HG03571 (cell line): Measurements from ENCODE around the gene CUL4A.
"Not testable (repeated sequence)": the region's sequence is repeated elsewhere in the genome, so short reads cannot be mapped to it uniquely, and the experiment has no call there.

Experiments
- ATAC-seq: cut with Tn5 transposase; IDR thresholded peaks from one replicate; pipeline ENCODE4 v1.9.1; 2021; ENCODE audit not compliant: unreplicated experiment

The CUL4A gene

GRCh38 chr13:113233101-113233500 is 23.7 kb downstream of the CUL4A start:
- no peak for ATAC-seq

GRCh38 chr13:113238536-113238935 is 29.1 kb downstream of the CUL4A start:
- no peak for ATAC-seq

- ATAC-seq, result no peak
Measured at GRCh38 chr13:113239357-113239756, 29.9 kb downstream of the CUL4A start.

- ATAC-seq, result no peak
Measured at GRCh38 chr13:113239986-113240385, 30.6 kb downstream of the CUL4A start.

GRCh38 chr13:113241623-113242022 is 32.2 kb downstream of the CUL4A start:
- ATAC-seq, result not testable (repeated sequence)

- no peak for ATAC-seq
Measured at GRCh38 chr13:113243847-113244246, 34.4 kb downstream of the CUL4A start.

- ATAC-seq, result no peak
Measured at GRCh38 chr13:113245849-113246796, 36.7 kb downstream of the CUL4A start.

GRCh38 chr13:113252516-113253095 is 43.2 kb downstream of the CUL4A start:
- ATAC-seq, result no peak

GRCh38 chr13:113257908-113258307 is 48.5 kb downstream of the CUL4A start:
- not testable (repeated sequence) for ATAC-seq

GRCh38 chr13:113258321-113259054 is 49.1 kb downstream of the CUL4A start:
- no peak for ATAC-seq

GRCh38 chr13:113260996-113261395 is 51.6 kb downstream of the CUL4A start:
- ATAC-seq, result no peak

GRCh38 chr13:113263016-113263415 is 53.6 kb downstream of the CUL4A start:
- not testable (repeated sequence) for ATAC-seq

GRCh38 chr13:113267642-113268405 is 58.4 kb downstream of the CUL4A start:
- ATAC-seq, result no peak

- no peak for ATAC-seq
Measured at GRCh38 chr13:113272031-113272430, 62.6 kb downstream of the CUL4A start.

- ATAC-seq, result no peak
Measured at GRCh38 chr13:113272701-113273181, 63.3 kb downstream of the CUL4A start.

GRCh38 chr13:113273321-113273720 is 63.9 kb downstream of the CUL4A start:
- no peak for ATAC-seq

GRCh38 chr13:113273851-113274590 is 64.6 kb downstream of the CUL4A start:
- no peak for ATAC-seq

GRCh38 chr13:113274721-113275120 is 65.3 kb downstream of the CUL4A start:
- no peak for ATAC-seq

GRCh38 chr13:113275387-113275786 is 66.0 kb downstream of the CUL4A start:
- ATAC-seq, result no peak

- no peak for ATAC-seq
Measured at GRCh38 chr13:113280126-113280525, 70.7 kb downstream of the CUL4A start.
